NT2/D1 (cell line): ENCODE data around the gene KCTD12.

Experiments
- YY1 ChIP-seq: IDR thresholded peaks from 2 replicates; pipeline ENCODE4 v1.6.1; 2011; ENCODE audit not compliant: insufficient read length, insufficient read depth
- ZNF274 ChIP-seq: IDR thresholded peaks from 2 replicates; pipeline ENCODE4 v1.6.1; 2011; ENCODE audit warnings: mild to moderate bottlenecking, low read depth, low read length

DNA sequence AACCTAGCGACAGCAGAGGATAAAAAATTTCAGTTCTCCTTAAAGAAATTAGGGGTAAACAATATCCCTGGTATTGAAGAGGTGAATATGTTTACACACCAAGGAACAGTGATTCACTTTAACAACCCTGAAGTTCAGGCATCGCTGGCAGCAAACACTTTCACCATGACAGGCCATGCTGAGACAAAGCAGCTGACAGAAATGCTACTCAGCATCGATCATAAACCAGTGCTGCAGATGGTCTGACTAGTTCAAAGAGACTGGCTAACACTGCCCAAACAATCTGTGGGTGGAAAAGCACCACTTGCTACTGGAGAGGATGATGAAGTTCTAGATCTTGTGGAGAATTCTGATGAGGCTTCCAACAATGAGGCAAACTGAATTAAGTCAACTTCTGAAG lies 42.3 kb upstream of the KCTD12 start:
- TF ChIP-seq YY1 (no peak), ZNF274 (no peak)
